ENCODE results near the gene CBR4. TPM values are rescaled to one million over a fixed set of nuclear protein-coding genes. Genes with fewer than 3 reads are reported as not detected.

CBR4 gene
- total and polyA plus RNA-seq, 8 donors = 7.2 to 17.0 (median 11.6) TPM

GRCh38 chr4:169048868-169049414 is 38.9 kb upstream of the CBR4 start:
- no peak for TF ChIP-seq CTCF (IDR thresholded peaks at IDR 0.05)
- H3K4me1 ChIP-seq = no peaks in the 10 kb centered on the region
- no peak for DNase-seq
- no peak for FAIRE-seq
- intact Hi-C loops (cut with DNase I) = no loop called here
- H3K27me3 ChIP-seq = no peaks in the 10 kb centered on the region
- WGBS, 2 donors = 94 to 97% methylated on average over 9 of the region's 9 CpGs
- H3K36me3 ChIP-seq = no peaks in the 10 kb centered on the region
- no peak for ATAC-seq
- no peak overlapping the region for H3K4me3 ChIP-seq
- H3K9me3 ChIP-seq = no peaks in the 10 kb centered on the region
- H3K27ac ChIP-seq = no peak overlapping the region

GRCh38 chr4:169047956-169048355 is 37.9 kb upstream of the CBR4 start:
- DNase-seq = no peak
- intact Hi-C loops (cut with DNase I) = no loop called here
- ATAC-seq = no peak
- Histone ChIP-seq H3K36me3 (no peaks in the 10 kb centered on the region), H3K27ac (no peak overlapping the region), H3K4me1 (no peaks in the 10 kb centered on the region), H3K9me3 (no peaks in the 10 kb centered on the region), H3K4me3 (no peak overlapping the region), H3K27me3 (no peaks in the 10 kb centered on the region)
- WGBS, 2 donors = 80 to 87% methylated on average over 4 of the region's 4 CpGs
- TF ChIP-seq CTCF (IDR thresholded peaks at IDR 0.05) = no peak
- no peak for FAIRE-seq

- no peak for ATAC-seq
- 74 to 76% methylated on average over 15 of the region's 15 CpGs for WGBS, 2 donors
- FAIRE-seq = no peak
- H3K4me1 ChIP-seq = no peaks in the 10 kb centered on the region
- TF ChIP-seq CTCF (IDR thresholded peaks at IDR 0.05) = no peak
- intact Hi-C loops (cut with DNase I) = no loop called here
- no peaks in the 10 kb centered on the region for H3K27me3 ChIP-seq
- H3K27ac ChIP-seq = no peak overlapping the region
- no peaks in the 10 kb centered on the region for H3K9me3 ChIP-seq
- H3K36me3 ChIP-seq = no peaks in the 10 kb centered on the region
- no peak for DNase-seq
- no peak overlapping the region for H3K4me3 ChIP-seq
Measured at GRCh38 chr4:169045862-169046584, 36.0 kb upstream of the CBR4 start.

- WGBS, 2 donors = 85 to 93% methylated on average over 5 of the region's 5 CpGs
- no peaks in the 10 kb centered on the region for H3K9me3 ChIP-seq
- FAIRE-seq (no peak), ATAC-seq (no peak), DNase-seq (no peak)
- no peaks in the 10 kb centered on the region for H3K27me3 ChIP-seq
- no peak overlapping the region for H3K27ac ChIP-seq
- H3K36me3 ChIP-seq = no peaks in the 10 kb centered on the region
- peaks cover 0 to 5% (median 0%) of the 10 kb centered on the region in 3 donors for H3K4me1 ChIP-seq
- no peak overlapping the region for H3K4me3 ChIP-seq
- no peak for TF ChIP-seq CTCF (IDR thresholded peaks at IDR 0.05)
- intact Hi-C loops (cut with DNase I) = no loop called here
Measured at GRCh38 chr4:169044714-169045447, 34.8 kb upstream of the CBR4 start.

Data from pancreas (tissue), 10 donors.